ENCODE data around the gene TMEM151B. TPM values are rescaled to one million over a fixed set of nuclear protein-coding genes. Genes with fewer than 3 reads are reported as not detected.

Gene TMEM151B
- total RNA-seq, 1 donor from 2014 or later, result not detected

DNA sequence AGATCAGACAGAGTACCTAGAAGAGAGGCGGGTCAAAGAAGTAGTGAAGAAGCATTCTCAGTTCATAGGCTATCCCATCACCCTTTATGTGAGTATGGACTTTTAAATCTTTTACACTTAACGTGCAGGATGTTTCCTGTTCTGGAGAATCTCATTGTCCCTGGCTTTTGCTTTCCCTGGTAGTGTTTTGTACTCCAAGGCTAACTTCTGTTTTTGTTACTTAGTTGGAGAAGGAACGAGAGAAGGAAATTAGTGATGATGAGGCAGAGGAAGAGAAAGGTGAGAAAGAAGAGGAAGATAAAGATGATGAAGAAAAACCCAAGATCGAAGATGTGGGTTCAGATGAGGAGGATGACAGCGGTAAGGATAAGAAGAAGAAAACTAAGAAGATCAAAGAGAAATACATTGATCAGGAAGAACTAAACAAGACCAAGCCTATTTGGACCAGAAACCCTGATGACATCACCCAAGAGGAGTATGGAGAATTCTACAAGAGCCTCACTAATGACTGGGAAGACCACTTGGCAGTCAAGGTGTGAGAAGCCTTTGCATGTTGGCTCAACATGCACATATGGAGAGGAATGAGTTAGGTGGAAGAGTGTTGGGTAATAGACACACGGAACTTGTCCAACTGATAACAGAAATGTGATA is 20.1 kb upstream of the TMEM151B start:
- no peak for DNase-seq (ENCODE audit: low spot score)

DNA sequence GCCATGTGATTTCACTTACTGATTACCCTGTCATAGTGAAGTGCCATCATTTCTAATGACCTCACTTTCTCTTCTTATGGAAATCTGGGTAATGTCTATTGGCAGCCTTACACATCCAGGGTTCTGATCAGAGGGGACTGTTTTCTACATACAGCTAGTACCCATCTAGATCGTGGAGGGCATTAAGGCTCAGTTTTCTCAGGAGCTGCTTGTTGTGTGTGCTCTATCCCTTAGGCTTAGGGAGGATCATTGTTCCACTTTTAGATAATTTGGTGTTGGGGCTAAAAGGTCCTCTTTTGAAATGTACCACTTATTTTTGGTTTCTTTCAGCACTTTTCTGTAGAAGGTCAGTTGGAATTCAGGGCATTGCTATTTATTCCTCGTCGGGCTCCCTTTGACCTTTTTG is 19.5 kb upstream of the TMEM151B start:
- DNase-seq (ENCODE audit: low spot score), result no peak

DNA sequence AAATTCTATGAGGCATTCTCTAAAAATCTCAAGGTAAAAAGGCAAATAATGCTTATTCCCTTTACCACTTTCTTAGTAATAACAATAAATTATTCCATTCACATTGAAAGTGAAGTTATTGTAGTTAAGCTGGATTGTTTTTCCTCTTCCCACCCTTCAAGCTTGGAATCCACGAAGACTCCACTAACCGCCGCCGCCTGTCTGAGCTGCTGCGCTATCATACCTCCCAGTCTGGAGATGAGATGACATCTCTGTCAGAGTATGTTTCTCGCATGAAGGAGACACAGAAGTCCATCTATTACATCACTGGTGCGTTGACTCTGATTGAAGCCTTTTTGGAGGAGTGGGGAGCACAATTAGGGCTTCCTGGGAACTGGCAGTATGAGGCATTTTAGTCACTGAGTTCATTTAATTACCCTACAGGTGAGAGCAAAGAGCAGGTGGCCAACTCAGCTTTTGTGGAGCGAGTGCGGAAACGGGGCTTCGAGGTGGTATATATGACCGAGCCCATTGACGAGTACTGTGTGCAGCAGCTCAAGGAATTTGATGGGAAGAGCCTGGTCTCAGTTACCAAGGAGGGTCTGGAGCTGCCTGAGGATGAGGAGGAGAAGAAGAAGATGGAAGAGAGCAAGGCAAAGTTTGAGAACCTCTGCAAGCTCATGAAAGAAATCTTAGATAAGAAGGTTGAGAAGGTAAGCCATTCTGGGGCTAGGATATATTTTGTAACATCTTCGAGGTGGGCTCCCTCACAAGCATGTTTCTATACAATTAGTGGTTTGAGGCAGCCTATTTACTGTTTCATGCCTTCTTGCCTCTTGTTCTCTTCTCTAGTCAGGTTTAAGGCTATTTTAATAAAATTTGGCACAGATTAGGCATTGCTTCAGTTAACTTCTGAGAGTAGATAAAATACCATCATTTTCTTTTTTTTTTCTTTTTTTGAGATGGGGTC is 18.4 kb upstream of the TMEM151B start:
- no peak for DNase-seq (ENCODE audit: low spot score)

DNA sequence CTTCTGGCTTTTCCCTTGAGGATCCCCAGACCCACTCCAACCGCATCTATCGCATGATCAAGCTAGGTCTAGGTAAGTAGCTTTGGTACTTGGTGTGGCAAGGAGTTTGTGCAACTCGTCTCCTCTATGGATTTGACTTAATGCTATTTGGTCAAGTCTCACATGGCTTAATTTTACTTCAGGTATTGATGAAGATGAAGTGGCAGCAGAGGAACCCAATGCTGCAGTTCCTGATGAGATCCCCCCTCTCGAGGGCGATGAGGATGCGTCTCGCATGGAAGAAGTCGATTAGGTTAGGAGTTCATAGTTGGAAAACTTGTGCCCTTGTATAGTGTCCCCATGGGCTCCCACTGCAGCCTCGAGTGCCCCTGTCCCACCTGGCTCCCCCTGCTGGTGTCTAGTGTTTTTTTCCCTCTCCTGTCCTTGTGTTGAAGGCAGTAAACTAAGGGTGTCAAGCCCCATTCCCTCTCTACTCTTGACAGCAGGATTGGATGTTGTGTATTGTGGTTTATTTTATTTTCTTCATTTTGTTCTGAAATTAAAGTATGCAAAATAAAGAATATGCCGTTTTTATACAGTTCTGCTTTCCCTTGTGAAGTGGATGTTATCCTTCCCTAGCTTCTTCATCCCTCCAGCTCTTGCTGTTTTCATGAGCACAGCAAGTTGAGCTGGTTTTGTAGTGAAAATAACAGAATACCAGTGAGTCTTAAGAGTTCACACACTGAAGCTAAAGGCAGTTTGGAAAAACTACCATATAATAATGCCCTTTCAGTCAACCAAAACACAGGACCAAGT is 16.7 kb upstream of the TMEM151B start:
- DNase-seq (ENCODE audit: low spot score), result no peak

DNA sequence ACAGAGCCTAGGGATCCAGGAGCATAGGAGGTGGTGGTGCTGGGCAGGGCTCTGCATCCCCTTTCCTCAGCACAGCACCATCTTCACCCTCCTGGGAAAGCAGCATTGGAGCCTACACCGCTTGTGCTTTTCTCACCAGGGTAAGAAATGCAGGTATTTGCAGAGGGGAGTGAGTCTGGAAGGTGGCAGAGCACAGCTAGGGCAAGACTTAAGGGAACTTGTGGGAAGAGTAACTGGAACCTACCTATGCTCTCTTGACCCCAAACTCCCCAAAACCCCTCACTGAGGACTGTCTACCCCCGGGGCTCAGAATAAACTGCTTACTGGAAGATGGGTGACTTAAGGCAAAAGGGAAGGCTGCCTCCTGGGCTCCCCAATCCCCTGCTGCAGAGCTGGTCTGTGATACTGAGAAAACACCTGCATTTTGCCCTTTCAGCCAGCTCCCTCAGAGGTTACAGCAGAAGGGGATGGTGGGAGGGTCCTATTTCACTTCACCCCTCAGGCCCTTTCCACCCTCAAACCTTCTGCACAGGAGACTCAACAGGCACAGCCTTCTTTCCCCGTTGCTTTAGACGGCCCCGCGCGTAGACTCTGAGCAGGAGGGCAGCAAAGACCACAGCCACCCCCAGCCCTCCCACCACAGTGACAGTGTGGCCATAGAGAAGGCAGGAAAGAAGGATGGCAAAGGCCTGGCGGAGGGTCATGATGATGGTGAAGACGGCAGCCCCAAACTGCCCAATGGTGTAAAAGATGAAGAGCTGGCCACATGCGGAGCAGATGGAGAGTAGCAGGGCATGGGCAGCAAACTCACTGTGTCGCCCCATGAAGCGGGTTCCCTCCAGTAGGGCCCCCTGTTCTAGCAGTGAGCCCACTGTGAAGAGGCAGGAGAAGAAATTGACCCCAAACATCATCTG is 15.8 kb upstream of the TMEM151B start:
- no peak for DNase-seq (ENCODE audit: low spot score)

DNA sequence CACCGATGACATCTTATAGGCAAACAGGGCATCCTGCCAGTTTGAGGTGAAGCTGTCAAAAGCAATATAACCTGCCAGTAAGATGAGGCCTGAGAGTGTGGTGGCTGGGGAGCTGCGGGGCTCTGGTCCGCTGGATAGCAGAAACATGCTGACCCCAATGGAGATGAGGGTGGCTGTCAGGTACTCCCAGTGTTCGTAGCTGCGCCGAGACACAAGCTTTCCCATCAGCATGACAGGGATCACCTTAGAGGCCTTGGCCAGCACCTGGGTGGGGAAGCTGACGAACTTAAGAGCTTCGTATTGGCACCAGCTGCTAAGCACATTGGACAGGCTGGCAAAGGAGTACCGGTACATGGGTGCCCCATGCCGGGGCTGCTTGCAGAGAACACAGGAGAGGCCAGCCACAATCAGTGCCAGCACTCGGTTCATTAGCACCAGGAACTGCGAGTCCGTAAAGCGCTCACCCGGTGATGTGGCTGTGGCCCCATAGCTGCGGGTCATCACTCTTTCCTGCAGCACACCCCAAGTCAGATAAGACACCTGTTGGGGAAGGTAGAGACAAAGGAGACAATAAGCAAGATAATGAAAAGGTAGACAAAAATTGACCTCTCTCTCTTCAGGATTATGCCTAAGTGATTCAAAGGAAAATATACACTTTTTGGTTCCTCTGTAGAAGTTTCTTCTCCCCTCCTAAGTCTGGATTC is 15.0 kb upstream of the TMEM151B start:
- DNase-seq (ENCODE audit: low spot score), result no peak

DNA sequence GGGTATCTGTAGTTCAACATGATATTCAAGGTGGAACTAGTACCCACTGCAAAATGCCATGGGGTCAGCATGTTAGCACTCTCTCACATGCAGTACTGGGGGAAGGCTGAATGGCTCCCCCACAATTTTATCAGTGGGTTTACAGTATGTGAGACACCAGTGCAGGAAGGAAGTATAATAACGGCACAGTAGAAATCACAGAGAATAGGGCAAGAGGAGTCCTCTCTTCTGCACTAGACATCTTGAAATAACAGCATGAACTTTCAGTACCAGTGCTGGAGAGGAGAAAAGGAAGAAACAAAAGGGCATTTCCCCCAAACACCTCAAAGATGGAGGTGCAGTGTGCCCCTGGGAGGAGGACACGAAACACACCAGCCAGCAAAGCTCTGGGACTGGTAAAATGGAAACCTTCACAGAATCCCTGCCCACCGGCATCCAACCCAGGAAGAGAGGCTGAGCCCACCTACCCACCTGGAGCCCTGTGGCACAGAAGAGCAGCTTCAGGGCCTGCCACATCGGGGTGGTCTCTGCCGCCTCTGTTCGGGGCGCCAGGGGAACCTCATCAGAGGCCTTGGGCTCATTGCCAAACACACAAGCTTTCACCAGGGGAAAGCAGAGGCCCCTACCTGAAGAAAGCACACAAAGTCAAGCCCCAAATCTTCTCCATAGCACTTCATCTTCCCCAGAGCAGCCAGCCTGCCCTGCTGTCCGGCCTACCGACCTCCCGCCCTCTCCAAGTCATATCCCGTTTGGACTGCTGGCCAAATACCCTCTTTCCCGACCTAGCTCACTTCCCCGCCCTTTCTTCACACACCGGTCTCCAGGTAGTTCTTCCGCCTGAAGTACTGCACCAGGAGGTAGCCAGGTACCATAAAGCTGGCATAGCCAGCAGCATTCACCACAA is 14.1 kb upstream of the TMEM151B start:
- DNase-seq (ENCODE audit: low spot score), result no peak

DNA sequence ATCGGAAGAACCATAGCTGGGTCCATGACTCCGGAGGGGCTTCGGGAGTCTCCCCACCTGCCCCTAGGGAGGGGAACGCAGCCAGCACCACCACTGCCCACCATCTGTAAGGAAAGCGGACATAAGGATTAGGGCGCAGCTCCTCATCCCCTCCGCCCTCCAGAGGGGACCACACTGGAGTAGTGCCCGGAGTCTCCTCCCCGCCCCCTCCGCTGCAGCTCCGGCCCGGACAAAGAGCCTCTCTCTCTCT is 13.6 kb upstream of the TMEM151B start:
- DNase-seq (ENCODE audit: low spot score), result no peak

DNA sequence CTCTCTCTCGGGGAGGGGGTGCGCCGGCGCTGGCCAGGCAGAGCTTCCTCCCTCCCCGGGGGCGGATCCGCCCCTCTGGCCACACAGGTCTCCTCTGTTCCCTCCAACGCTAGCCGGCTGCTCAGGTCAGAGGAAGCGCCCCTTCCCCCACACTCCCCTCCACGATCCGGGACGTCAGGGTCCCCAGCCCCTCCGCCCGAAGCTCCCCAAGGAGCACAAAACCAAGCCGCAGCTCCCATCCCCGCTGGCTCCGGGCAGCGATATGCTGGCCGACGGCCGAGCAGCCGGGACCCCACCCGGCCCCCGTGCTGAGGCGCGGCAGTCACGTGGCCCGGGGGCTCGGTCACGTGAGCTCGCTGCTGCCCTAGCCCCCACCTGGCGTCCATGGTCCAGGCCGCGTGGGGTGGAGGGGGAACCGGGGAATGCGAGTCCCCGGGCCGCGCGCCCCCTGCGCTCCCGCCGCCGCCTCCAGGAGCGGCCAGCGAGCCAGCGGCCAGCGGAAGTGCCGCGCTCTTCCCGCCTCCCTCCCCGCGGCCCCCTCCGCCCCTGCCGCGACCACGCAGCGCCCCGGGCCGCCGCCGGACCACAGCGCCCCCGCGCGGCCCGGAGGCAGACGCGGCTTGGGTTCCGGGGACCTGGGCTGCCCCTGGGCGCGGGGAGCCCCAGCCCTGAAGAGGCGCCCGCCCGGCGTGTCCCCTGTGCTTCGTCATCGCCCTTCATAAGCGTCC is 13.1 kb upstream of the TMEM151B start, which contains the start of gene SLC35B2:
Gene SLC35B2, minus strand, starts transcription at position 504 of the 728 bp plus-strand sequence. Its CDS starts 118 bp downstream, at position 386.
- no peak for DNase-seq (ENCODE audit: low spot score)

DNA sequence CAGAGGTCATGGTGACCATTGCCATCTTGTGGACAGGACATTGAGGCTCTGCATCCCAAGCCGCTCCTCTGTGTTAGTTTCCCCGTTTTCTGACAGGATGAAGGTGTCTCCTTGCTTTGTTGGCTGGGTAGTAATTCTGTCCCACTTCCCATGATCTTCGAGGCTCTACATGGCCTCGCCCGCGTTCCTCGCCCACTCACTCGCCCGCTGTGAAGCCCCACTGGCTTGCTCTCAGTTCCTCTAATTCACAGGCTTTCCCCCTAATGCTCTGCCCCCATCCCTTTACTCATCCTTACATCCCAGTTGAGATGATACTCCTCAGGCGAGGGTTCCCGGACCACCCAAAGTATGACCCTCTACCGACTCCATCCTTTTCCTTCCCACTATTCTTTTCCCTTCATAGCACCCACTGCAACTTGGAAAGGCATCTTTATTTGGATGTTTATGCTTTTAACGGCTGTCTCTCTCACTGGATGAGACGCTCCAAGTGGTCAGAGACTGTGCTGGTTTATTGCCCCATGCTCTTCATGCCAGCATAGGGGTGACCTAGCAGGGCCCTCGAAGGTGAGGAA is 12.4 kb upstream of the TMEM151B start:
- DNase-seq (ENCODE audit: low spot score), result no peak

DNA sequence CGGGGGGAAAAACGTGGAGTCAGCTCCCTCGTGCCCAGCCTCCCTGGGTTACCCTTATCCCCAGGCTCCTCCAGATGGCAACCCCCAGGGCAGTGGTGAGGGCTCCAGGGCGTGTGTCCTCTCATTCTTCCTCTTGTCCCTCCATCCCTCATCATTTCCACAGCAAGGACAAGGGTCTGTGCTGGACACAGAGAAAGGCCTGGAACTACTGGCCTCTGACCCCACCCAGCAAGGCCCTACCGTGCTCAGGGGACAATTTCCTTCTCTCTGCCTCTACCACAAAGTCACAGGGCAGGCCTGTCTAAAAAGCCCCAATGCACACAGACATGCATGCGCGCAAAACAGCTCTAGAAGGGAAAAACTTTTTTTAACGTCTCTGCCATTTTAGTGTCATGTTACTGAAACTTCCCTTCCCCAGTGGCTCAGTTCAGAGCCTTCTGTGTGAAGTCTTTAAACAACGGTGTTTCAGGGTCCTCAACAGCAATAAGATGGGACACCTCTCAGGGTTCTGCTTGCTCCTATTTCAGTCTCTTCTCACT is 11.9 kb upstream of the TMEM151B start:
- DNase-seq (ENCODE audit: low spot score), result no peak

DNA sequence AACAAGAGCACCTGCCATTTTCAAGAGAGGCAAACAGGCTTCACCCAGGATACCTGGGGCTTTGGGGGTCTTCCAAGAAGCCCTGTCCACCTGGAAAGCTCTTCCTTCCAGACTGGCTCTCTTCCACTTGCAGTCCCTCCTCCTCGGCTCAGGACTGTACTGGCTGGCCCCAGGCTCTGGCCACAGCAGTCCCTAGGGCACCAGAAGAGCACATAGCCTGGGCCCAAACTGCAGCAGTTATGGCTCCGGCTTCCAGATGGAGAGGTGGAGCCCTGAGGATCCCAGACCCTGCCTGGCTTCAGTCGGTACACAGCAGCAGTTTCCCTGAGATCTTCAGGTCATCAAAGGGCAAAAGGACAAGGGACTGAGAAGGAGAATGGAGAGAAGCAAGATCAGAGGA is 11.3 kb upstream of the TMEM151B start:
- DNase-seq (ENCODE audit: low spot score), result no peak

DNA sequence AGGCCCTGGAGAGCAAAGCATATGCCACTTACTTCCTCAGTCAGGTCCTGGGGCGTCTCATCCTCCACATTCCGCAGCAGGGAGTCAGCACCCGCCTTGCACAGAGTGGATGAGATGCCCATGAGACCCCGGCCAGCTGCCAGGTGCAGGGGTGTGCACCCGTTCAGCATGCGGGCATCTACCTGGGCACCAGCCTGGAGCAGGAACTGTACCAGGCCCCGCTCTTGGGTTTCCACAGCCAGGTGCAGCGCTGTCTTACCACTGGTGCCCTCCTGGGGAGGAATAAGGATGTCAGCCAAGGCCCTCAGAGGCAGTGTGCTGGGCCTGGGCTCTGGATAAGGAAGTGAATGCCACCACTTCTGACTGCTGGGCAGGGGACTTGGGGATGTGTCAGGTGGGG is 10.2 kb upstream of the TMEM151B start:
- DNase-seq (ENCODE audit: low spot score), result no peak

DNA sequence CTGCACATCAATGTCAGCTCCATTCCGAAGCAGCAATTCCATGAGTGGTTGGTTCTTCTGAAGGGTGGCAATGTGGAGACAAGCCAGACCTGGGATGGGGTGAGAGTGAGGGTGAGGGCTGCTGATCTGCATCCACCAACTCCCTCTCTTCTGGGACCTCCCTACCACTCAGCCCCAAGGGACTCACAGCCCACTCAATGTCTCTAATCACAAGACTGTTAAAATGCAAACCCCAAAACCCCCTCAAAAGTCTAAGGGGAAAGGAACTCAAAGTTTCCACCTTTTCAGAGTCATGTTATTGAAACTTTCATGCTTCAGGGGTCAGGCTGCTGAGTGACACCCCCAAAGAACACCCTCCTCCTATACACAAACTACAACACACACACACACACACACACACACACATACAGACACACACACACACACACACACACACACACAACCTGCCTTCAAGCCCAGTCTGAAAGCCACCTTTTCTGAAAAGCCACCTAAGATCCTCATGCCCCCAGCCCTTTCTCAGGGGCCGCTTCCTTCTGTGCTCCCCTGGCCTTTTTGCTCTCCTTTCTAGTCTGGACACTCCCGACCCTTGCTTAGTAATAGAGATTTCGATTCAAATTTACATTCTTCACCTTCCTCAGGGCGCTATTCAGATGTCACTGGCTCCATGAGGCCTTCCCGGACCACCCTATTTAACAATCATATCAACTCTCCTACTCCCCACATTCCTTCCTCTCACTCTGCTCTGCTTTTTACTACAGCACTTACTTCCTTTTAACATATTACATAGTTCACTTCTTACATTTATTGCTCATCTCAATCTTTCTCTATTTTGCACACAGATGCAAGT is 9.6 kb upstream of the TMEM151B start:
- DNase-seq (ENCODE audit: low spot score), result no peak

DNA sequence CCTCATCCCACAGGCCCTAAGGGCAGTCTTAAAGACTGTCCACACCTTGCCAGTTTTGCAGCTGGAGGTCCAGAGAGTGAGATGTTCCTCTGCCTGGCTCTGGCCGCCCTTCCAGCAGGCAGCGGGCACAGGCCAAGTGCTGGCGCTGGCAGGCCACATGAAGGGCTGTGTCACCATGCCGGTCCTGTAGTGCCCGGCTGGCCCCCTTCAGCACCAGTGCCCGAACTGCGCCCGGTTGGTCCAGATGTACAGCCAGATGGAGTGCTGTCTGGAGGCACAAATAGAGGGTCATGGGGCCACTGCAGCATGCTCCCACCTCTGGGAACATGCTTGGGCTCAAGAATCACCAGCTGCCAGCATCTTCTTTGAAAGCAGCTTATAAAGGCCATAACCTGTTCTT is 8.7 kb upstream of the TMEM151B start:
- no peak for DNase-seq (ENCODE audit: low spot score)

DNA sequence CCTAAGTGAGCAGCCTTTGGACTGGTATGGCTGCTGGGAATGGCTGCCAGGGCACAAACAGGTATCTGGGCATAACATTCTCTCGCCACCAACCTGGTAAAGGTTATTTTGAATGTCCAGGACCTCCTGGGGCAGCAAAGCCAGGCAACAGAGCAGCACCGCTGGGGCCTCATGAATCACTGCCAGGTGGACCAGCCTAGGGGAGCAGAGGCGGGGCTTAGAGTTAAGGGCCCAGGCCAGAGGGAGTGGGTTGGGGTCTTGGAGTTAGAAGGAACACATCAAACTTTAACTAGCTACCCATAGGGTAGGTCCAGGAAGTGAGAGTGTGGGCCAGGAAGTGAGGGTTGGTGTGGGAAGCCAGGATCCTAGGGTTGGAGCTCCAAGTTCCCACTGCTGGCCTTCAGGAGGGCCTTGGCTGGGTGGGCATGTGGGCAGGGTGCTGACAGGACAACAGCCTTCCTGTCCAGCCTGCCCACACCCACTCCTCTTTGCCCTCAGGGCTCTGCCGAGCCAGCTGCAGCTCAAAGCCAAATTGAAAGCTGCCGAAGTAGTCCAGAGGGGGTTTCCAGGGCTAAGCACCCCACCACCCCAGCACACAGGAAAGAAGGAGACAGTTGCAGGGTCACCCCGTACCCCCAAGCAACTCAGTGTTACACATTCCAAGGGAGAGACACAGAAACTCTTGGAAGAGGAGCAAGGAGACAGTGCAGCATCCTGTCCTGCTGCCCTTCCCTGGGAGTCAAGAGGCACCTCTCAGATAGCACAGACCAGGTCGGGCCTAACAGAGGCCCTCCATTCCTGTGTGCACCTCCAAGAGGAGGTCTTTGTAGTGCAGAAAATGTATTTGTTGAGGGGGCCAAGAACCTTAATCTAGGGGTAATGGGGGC is 7.5 kb upstream of the TMEM151B start:
- DNase-seq (ENCODE audit: low spot score), result no peak

Data from mesenteric fat pad (tissue), 1 donor.